RWPE2 (cell line): Measurements from ENCODE around the gene GUCY1B1.

Experiments
- ATAC-seq: fragments of 200-7000 bp; cut with Tn5 transposase; 3 replicates; pipeline ENCODE4 v1.9.1; 2021; ENCODE audit warnings: low read depth
- DNase-seq: peaks from one replicate; pipeline ENCODE4 v3.0.0-alpha.2; 2020; ENCODE audit warnings: low spot score
- H3K27ac ChIP-seq: fragments of 450-650 bp; 2 replicates; pipeline ENCODE4 v1.5.1; 2017; ENCODE audit warnings: mild to moderate bottlenecking; ENCODE audit not compliant: poor library complexity, severe bottlenecking
- H3K27me3 ChIP-seq: fragments of 250-450 bp; sonication (Bioruptor Pico); 2 replicates; pipeline ENCODE4 v1.5.1; 2021; ENCODE audit warnings: mild to moderate bottlenecking, moderate library complexity; ENCODE audit not compliant: insufficient read depth, poor library complexity, severe bottlenecking
- H3K36me3 ChIP-seq: fragments of 250-450 bp; sonication (Bioruptor Pico); 2 replicates; pipeline ENCODE4 v1.5.1; 2020; ENCODE audit warnings: low read depth, mild to moderate bottlenecking, moderate library complexity
- H3K4me1 ChIP-seq: fragments of 250-450 bp; sonication (Bioruptor Pico); 2 replicates; pipeline ENCODE4 v1.5.1; 2021; ENCODE audit warnings: mild to moderate bottlenecking, moderate library complexity; ENCODE audit not compliant: insufficient read depth, poor library complexity, severe bottlenecking
- H3K4me3 ChIP-seq: fragments of 250-450 bp; sonication (Bioruptor Pico); 2 replicates; pipeline ENCODE4 v1.5.1; 2021; ENCODE audit warnings: mild to moderate bottlenecking, moderate library complexity; ENCODE audit not compliant: severe bottlenecking
- H3K9me3 ChIP-seq: fragments of 250-450 bp; sonication (Bioruptor Pico); 2 replicates; pipeline ENCODE4 v1.5.1; 2021; ENCODE audit warnings: mild to moderate bottlenecking, moderate library complexity; ENCODE audit not compliant: severe bottlenecking
- CTCF ChIP-seq: fragments of 450-650 bp; IDR thresholded peaks from one replicate; pipeline ENCODE4 v1.5.1; 2017; ENCODE audit warnings: mild to moderate bottlenecking, moderate library complexity; ENCODE audit not compliant: poor library complexity, severe bottlenecking

The GUCY1B1 gene

GRCh38 chr4:155805016-155805415, 46.2 kb downstream of the GUCY1B1 start:
- Histone ChIP-seq H3K9me3 (no peaks in the 10 kb centered on the region), H3K4me3 (no peak overlapping the region), H3K4me1 (peaks cover 3% of the 10 kb centered on the region), H3K27me3 (no peaks in the 10 kb centered on the region), H3K36me3 (no peaks in the 10 kb centered on the region), H3K27ac (no peak overlapping the region)
- ATAC-seq (no peak), DNase-seq (no peak)
- TF ChIP-seq CTCF = no peak

- Histone ChIP-seq H3K36me3 (no peaks in the 10 kb centered on the region), H3K27me3 (no peaks in the 10 kb centered on the region), H3K4me3 (no peak overlapping the region), H3K9me3 (no peaks in the 10 kb centered on the region), H3K4me1 (peaks cover 4% of the 10 kb centered on the region), H3K27ac (no peak overlapping the region)
- DNase-seq = no peak
- no peak for TF ChIP-seq CTCF
- ATAC-seq = no peak
Measured at GRCh38 chr4:155807021-155807420, 48.2 kb downstream of the GUCY1B1 start.

- no peaks in the 10 kb centered on the region for H3K36me3 ChIP-seq
- no peaks in the 10 kb centered on the region for H3K9me3 ChIP-seq
- no peak overlapping the region for H3K4me3 ChIP-seq
- ATAC-seq (peak; percentile 64; the same call in 1 of the 3 replicates), DNase-seq (no peak)
- peaks cover 4% of the 10 kb centered on the region for H3K4me1 ChIP-seq
- peak; percentile 78 for TF ChIP-seq CTCF
- no peak overlapping the region for H3K27ac ChIP-seq
- H3K27me3 ChIP-seq = no peaks in the 10 kb centered on the region
Measured at GRCh38 chr4:155809835-155810234, 51.0 kb downstream of the GUCY1B1 start.

- peaks cover 4% of the 10 kb centered on the region for H3K4me1 ChIP-seq
- H3K36me3 ChIP-seq = no peaks in the 10 kb centered on the region
- H3K27me3 ChIP-seq = no peaks in the 10 kb centered on the region
- no peak for TF ChIP-seq CTCF
- H3K9me3 ChIP-seq = no peaks in the 10 kb centered on the region
- no peak for ATAC-seq
- H3K4me3 ChIP-seq = no peak overlapping the region
- no peak for DNase-seq
- H3K27ac ChIP-seq = no peak overlapping the region
Measured at GRCh38 chr4:155811083-155811482, 52.3 kb downstream of the GUCY1B1 start.

GRCh38 chr4:155818639-155819038, 59.8 kb downstream of the GUCY1B1 start:
- no peaks in the 10 kb centered on the region for H3K27me3 ChIP-seq
- H3K4me3 ChIP-seq = no peak overlapping the region
- no peaks in the 10 kb centered on the region for H3K9me3 ChIP-seq
- DNase-seq = no peak
- no peak overlapping the region for H3K27ac ChIP-seq
- no peaks in the 10 kb centered on the region for H3K36me3 ChIP-seq
- ATAC-seq = peak; percentile 54
- H3K4me1 ChIP-seq = peaks cover 4% of the 10 kb centered on the region
- TF ChIP-seq CTCF = no peak
